CD4-positive, alpha-beta T cell (primary cell): Measurements from ENCODE around the gene CCDC136. TPM values are rescaled to one million over a fixed set of nuclear protein-coding genes. Genes with fewer than 3 reads are reported as not detected.

Experiments
- ATAC-seq: fragments of 200-7000 bp; cut with Tn5 transposase; one replicate; pipeline ENCODE4 v1.10.0; 2022; ENCODE audit warnings: mild to moderate bottlenecking; ENCODE audit not compliant: poor library complexity
- CTCF ChIA-PET: fragments of 350-600 bp; sonication (Branson Sonifier 250); formaldehyde crosslinking; loops from one replicate; lab custom pipeline; 2021; ENCODE audit warnings: antibody characterized with exemption, inconsistent platforms; lab: Charles Lee
- POLR2A ChIA-PET: fragments of 350-600 bp; sonication (Branson Sonifier 250); formaldehyde crosslinking; loops from one replicate; lab custom pipeline; 2021; ENCODE audit warnings: antibody characterized with exemption, inconsistent platforms; lab: Charles Lee
- DNase-seq, 14 experiments: peaks; one replicate each; pipeline ENCODE4 v3.0.0-alpha.2; 2013 to 2020; ENCODE audit warnings: mixed read lengths in 2 of 14
- H3K27ac ChIP-seq, 2 donors: one replicate each; pipeline versions ENCODE4 v1.5.1 to v1.7.0; 2013; ENCODE audit warnings: low read length in 2 of 2, low read depth in 1 of 2, mild to moderate bottlenecking in 1 of 2
- H3K27me3 ChIP-seq, 2 experiments: 1 replicate in 1 of 2; 2 replicates in 1 of 2; pipeline versions ENCODE4 v1.6.1 to v1.7.0; 2013; ENCODE audit warnings: low read length in 2 of 2, control low read depth in 1 of 2, mild to moderate bottlenecking in 1 of 2, moderate library complexity in 1 of 2; ENCODE audit not compliant: insufficient read depth in 2 of 2, control insufficient read depth in 1 of 2
- H3K36me3 ChIP-seq: one replicate; pipeline ENCODE4 v1.6.1; 2013; ENCODE audit warnings: low read length, control low read depth; ENCODE audit not compliant: insufficient read depth
- H3K4me1 ChIP-seq: one replicate; pipeline ENCODE4 v1.6.1; 2013; ENCODE audit warnings: low read length, control low read depth; ENCODE audit not compliant: insufficient read depth
- H3K4me3 ChIP-seq: one replicate; pipeline ENCODE4 v1.5.1; 2013; ENCODE audit warnings: mild to moderate bottlenecking, low read length, moderate library complexity
- H3K9me3 ChIP-seq, 2 experiments: 1 replicate in 1 of 2; 2 replicates in 1 of 2; pipeline versions ENCODE4 v1.6.1 to v1.7.0; 2013; ENCODE audit warnings: low read length in 2 of 2, mild to moderate bottlenecking in 2 of 2, control low read depth in 1 of 2, moderate library complexity in 1 of 2; ENCODE audit not compliant: control insufficient read depth in 1 of 2, insufficient read depth in 1 of 2
- H3K27ac Mint-ChIP-seq: one replicate; pipeline ENCODE4 v1.8.0; 2020; ENCODE audit warnings: mixed read lengths
- H3K27me3 Mint-ChIP-seq: one replicate; pipeline ENCODE4 v1.8.0; 2021; ENCODE audit warnings: mixed read lengths
- H3K36me3 Mint-ChIP-seq: one replicate; pipeline ENCODE4 v1.8.0; 2021; ENCODE audit warnings: low read depth, mixed read lengths
- H3K4me1 Mint-ChIP-seq: one replicate; pipeline ENCODE4 v1.8.0; 2021; ENCODE audit warnings: low read depth, mixed read lengths
- H3K4me3 Mint-ChIP-seq: one replicate; pipeline ENCODE4 v1.8.0; 2020; ENCODE audit warnings: mild to moderate bottlenecking, mixed read lengths
- H3K9me3 Mint-ChIP-seq: one replicate; pipeline ENCODE4 v1.8.0; 2020; ENCODE audit warnings: mixed read lengths
- CTCF ChIP-seq: fragments of 200-600 bp; IDR thresholded peaks from one replicate; pipeline ENCODE4 v1.8.0; 2022; ENCODE audit warnings: antibody characterized with exemption, mild to moderate bottlenecking
- intact Hi-C, 2 experiments: fragments of 100-400 bp; cut with DNase I in 1 of 2; cut with micrococcal nuclease in 1 of 2; formaldehyde crosslinking; loops; one replicate each; pipeline versions ENCODE4 v1.15.1 to v1.9.0; 2023 to 2025; cut with DNase I, micrococcal nuclease
- total RNA-seq, 174 experiments: library from RNA in 2 of 174; stranded (reverse) in 2 of 174; gene quantifications; one replicate each; pipeline ENCODE4 v1.2.3 and lab custom pipeline; 2021 to 2026

The CCDC136 gene
- total RNA-seq, 2 experiments from 2014 or later = 4.5 to 4.9 TPM

GRCh38 chr7:128845475-128845874 lies 53.7 kb downstream of the CCDC136 start:
- Mint-ChIP-seq H3K36me3 (no peaks in the 10 kb centered on the region), H3K4me1 (no peaks in the 10 kb centered on the region), H3K9me3 (no peaks in the 10 kb centered on the region), H3K27ac (no peak overlapping the region), H3K27me3 (no peaks in the 10 kb centered on the region), H3K4me3 (no peak overlapping the region)
- intact Hi-C loops = no loop called here
- ChIA-PET POLR2A (no interaction called here), CTCF (no interaction called here)
- no peak for DNase-seq
- Histone ChIP-seq H3K27ac (no peak overlapping the region), H3K36me3 (no peaks in the 10 kb centered on the region), H3K9me3 (no peaks in the 10 kb centered on the region), H3K27me3 (no peaks in the 10 kb centered on the region), H3K4me3 (no peak overlapping the region), H3K4me1 (peaks cover 9% of the 10 kb centered on the region)
- no peak for ATAC-seq
- TF ChIP-seq CTCF = no peak

- no peak for DNase-seq
- POLR2A ChIA-PET = no interaction called here
These were observed 54.2 kb downstream of the CCDC136 start for GRCh38 chr7:128845987-128846386.

GRCh38 chr7:128846781-128847444 lies 55.1 kb downstream of the CCDC136 start:
- Histone ChIP-seq H3K27ac (no peak overlapping the region), H3K4me1 (peaks cover 3% of the 10 kb centered on the region), H3K27me3 (no peaks in the 10 kb centered on the region), H3K4me3 (no peak overlapping the region), H3K9me3 (no peaks in the 10 kb centered on the region), H3K36me3 (no peaks in the 10 kb centered on the region)
- H3K4me3 Mint-ChIP-seq = no peak overlapping the region
- no peak for ATAC-seq
- no peaks in the 10 kb centered on the region for H3K36me3 Mint-ChIP-seq
- intact Hi-C loops = no loop called here
- no peak for DNase-seq
- H3K4me1 Mint-ChIP-seq = no peaks in the 10 kb centered on the region
- ChIA-PET POLR2A (no interaction called here), CTCF (no interaction called here)
- no peak for TF ChIP-seq CTCF
- H3K27me3 Mint-ChIP-seq = no peaks in the 10 kb centered on the region
- no peak overlapping the region for H3K27ac Mint-ChIP-seq
- H3K9me3 Mint-ChIP-seq = no peaks in the 10 kb centered on the region

More at GRCh38 chr7:128845987-128846386, 54.2 kb downstream of the CCDC136 start:
- TF ChIP-seq CTCF = no peak
- Mint-ChIP-seq H3K4me3 (no peak overlapping the region), H3K27me3 (no peaks in the 10 kb centered on the region), H3K4me1 (no peaks in the 10 kb centered on the region), H3K27ac (no peak overlapping the region), H3K9me3 (no peaks in the 10 kb centered on the region), H3K36me3 (no peaks in the 10 kb centered on the region)
- H3K27me3 ChIP-seq = no peaks in the 10 kb centered on the region
- CTCF ChIA-PET = no interaction called here
- no peak overlapping the region for H3K27ac ChIP-seq
- intact Hi-C loops = no loop called here
- no peak for ATAC-seq
- H3K36me3 ChIP-seq = no peaks in the 10 kb centered on the region
- peaks cover 9% of the 10 kb centered on the region for H3K4me1 ChIP-seq
- H3K4me3 ChIP-seq = no peak overlapping the region
- H3K9me3 ChIP-seq = no peaks in the 10 kb centered on the region
